IMR-90 (cell line): ENCODE measurements around the gene DDN. TPM values are rescaled to one million over a fixed set of nuclear protein-coding genes. Genes with fewer than 3 reads are reported as not detected.
A peak's percentile ranks its signal among the peaks of the same experiment; 100 is the strongest.

Experiments used
- ATAC-seq: fragments of 200-7000 bp; cut with Tn5 transposase; 2 replicates; pipeline ENCODE4 v1.9.1; 2020; ENCODE audit warnings: low read depth, mild to moderate bottlenecking, moderate library complexity
- BruUV-seq: library from RNA; stranded (reverse); fragments of 400-500 nt; replicated peaks from 2 replicates; lab custom pipeline; 2021; lab: Mats Ljungman, UMichigan
- CTCF ChIA-PET: fragments of 300-600 bp; formaldehyde crosslinking; extraction: SDS; loops from one replicate; lab custom pipeline; 2021; ENCODE audit warnings: antibody characterized with exemption; lab: Yijun Ruan, JAX
- POLR2A ChIA-PET: fragments of 300-600 bp; sonication (Branson Sonifier 250); formaldehyde crosslinking; loops from one replicate; lab custom pipeline; 2022; ENCODE audit warnings: antibody characterized with exemption; ENCODE audit not compliant: unreplicated experiment; lab: Charles Lee
- DNase-seq: peaks from one replicate; pipeline ENCODE4 v3.0.0; 2013
- H2AFZ ChIP-seq: replicated peaks from 2 replicates; pipeline ENCODE3; 2013; ENCODE audit warnings: low read length, mild to moderate bottlenecking; ENCODE audit not compliant: poor library complexity
- H2AK5ac ChIP-seq: 2 replicates; pipeline ENCODE4 v1.6.1; 2013; ENCODE audit warnings: low read depth, low read length, inconsistent platforms
- H2AK9ac ChIP-seq: replicated peaks from 2 replicates; pipeline ENCODE3; 2013; ENCODE audit warnings: mild to moderate bottlenecking, low read depth, low read length, moderate library complexity; ENCODE audit not compliant: poor library complexity
- H2BK120ac ChIP-seq: 2 replicates; pipeline ENCODE4 v1.6.1; 2013; ENCODE audit warnings: low read depth, low read length, inconsistent platforms
- H2BK15ac ChIP-seq: 3 replicates; pipeline ENCODE4 v1.6.1; 2013; ENCODE audit warnings: low read depth, low read length, inconsistent platforms
- H2BK20ac ChIP-seq: 2 replicates; pipeline ENCODE4 v1.6.1; 2013; ENCODE audit warnings: low read depth, mild to moderate bottlenecking, inconsistent platforms, low read length, moderate library complexity
- H2BK5ac ChIP-seq: 2 replicates; pipeline ENCODE4 v1.6.1; 2013; ENCODE audit warnings: mild to moderate bottlenecking, low read depth, low read length, inconsistent platforms; ENCODE audit not compliant: poor library complexity, severe bottlenecking
- H3K14ac ChIP-seq: replicated peaks from 2 replicates; pipeline ENCODE4 v1.6.1; 2013; ENCODE audit warnings: low read depth, low read length, inconsistent platforms
- H3K18ac ChIP-seq: 2 replicates; pipeline ENCODE4 v1.6.1; 2013; ENCODE audit warnings: low read depth, low read length, control low read depth
- H3K23ac ChIP-seq: 2 replicates; pipeline ENCODE4 v1.6.1; 2013; ENCODE audit warnings: low read depth, low read length, inconsistent platforms
- H3K27ac ChIP-seq: 2 replicates; pipeline ENCODE4 v1.5.1; 2013; ENCODE audit warnings: mild to moderate bottlenecking, control low read depth, low read length; ENCODE audit not compliant: insufficient read depth
- H3K27me3 ChIP-seq: 2 replicates; pipeline ENCODE4 v1.6.1; 2013; ENCODE audit warnings: low read length; ENCODE audit not compliant: control insufficient read depth, insufficient read depth
- H3K36me3 ChIP-seq: 2 replicates; pipeline ENCODE4 v1.6.1; 2013; ENCODE audit warnings: low read length, mixed read lengths; ENCODE audit not compliant: control insufficient read depth, insufficient read depth
- H3K4ac ChIP-seq: 2 replicates; pipeline ENCODE4 v1.6.1; 2013; ENCODE audit warnings: low read depth, low read length, inconsistent platforms
- H3K4me1 ChIP-seq: 2 replicates; pipeline ENCODE4 v1.6.1; 2013; ENCODE audit warnings: low read length, mixed read lengths; ENCODE audit not compliant: control insufficient read depth, insufficient read depth
- H3K4me2 ChIP-seq: 2 replicates; pipeline ENCODE4 v1.6.1; 2013; ENCODE audit warnings: low read depth, mild to moderate bottlenecking, control low read depth, low read length, moderate library complexity
- H3K4me3 ChIP-seq: 2 replicates; pipeline ENCODE4 v1.5.1; 2013; ENCODE audit warnings: low read depth, mild to moderate bottlenecking, control low read depth, low read length, moderate library complexity; ENCODE audit not compliant: insufficient read depth
- H3K56ac ChIP-seq: 2 replicates; pipeline ENCODE4 v1.6.1; 2013; ENCODE audit warnings: low read length, inconsistent platforms; ENCODE audit not compliant: insufficient read depth; ENCODE audit errors: extremely low read depth
- H3K79me1 ChIP-seq, 2 experiments: 2 replicates each; pipeline ENCODE4 v1.6.1; 2013; ENCODE audit warnings: low read length in 2 of 2, inconsistent platforms in 1 of 2, low read depth in 1 of 2
- H3K9ac ChIP-seq: 2 replicates; pipeline ENCODE4 v1.6.1; 2013; ENCODE audit warnings: low read depth, low read length, control low read depth
- H3K9me1 ChIP-seq: 2 replicates; pipeline ENCODE4 v1.6.1; 2013; ENCODE audit warnings: low read length, inconsistent platforms; ENCODE audit not compliant: insufficient read depth
- H3K9me3 ChIP-seq: 2 replicates; pipeline ENCODE4 v1.6.1; 2013; ENCODE audit warnings: low read length; ENCODE audit not compliant: control insufficient read depth, insufficient read depth
- H4K20me1 ChIP-seq: 2 replicates; pipeline ENCODE4 v1.6.1; 2013; ENCODE audit warnings: low read length, inconsistent platforms; ENCODE audit not compliant: insufficient read depth
- H4K5ac ChIP-seq: 2 replicates; pipeline ENCODE4 v1.6.1; 2013; ENCODE audit warnings: mild to moderate bottlenecking, low read depth, low read length, control low read depth
- H4K8ac ChIP-seq, 2 experiments: 2 replicates each; pipeline ENCODE4 v1.6.1; 2013; ENCODE audit warnings: low read depth in 2 of 2, low read length in 2 of 2, control low read depth in 1 of 2, inconsistent platforms in 1 of 2
- H4K91ac ChIP-seq: 2 replicates; pipeline ENCODE4 v1.6.1; 2013; ENCODE audit warnings: low read depth, low read length, inconsistent platforms; ENCODE audit not compliant: insufficient read depth
- CHD1 ChIP-seq: IDR thresholded peaks from 2 replicates; pipeline ENCODE4 v1.6.1; 2012; ENCODE audit warnings: low read depth, low read length, improper control_type of control experiment
- CTCF ChIP-seq: conservative IDR thresholded peaks from 2 replicates; pipeline ENCODE4 v1.5.1; 2012; ENCODE audit warnings: mild to moderate bottlenecking, low read depth, low read length, improper control_type of control experiment
- ELK1 ChIP-seq: fragments of 150-350 bp; IDR thresholded peaks from 2 replicates; pipeline ENCODE4 v1.6.1; 2016; ENCODE audit warnings: low read depth, mild to moderate bottlenecking, low read length, moderate library complexity, borderline replicate concordance
- FOS ChIP-seq: fragments of 150-350 bp; IDR thresholded peaks from 2 replicates; pipeline ENCODE4 v1.6.1; 2016; ENCODE audit warnings: low read depth, low read length
- MAZ ChIP-seq: IDR thresholded peaks from 2 replicates; pipeline ENCODE4 v1.6.1; 2012; ENCODE audit warnings: low read depth, mild to moderate bottlenecking, low read length, improper control_type of control experiment, moderate library complexity, borderline replicate concordance
- NFE2L2 ChIP-seq: fragments of 150-350 bp; IDR thresholded peaks from 2 replicates; pipeline ENCODE4 v1.6.1; 2016; ENCODE audit warnings: low read depth, mild to moderate bottlenecking, low read length
- POLR2A ChIP-seq: IDR thresholded peaks from 2 replicates; pipeline ENCODE4 v1.6.1; 2012; ENCODE audit warnings: mild to moderate bottlenecking, low read depth, low read length
- RAD21 ChIP-seq: IDR thresholded peaks from 2 replicates; pipeline ENCODE4 v1.6.1; 2012; ENCODE audit warnings: low read length, improper control_type of control experiment
- RCOR1 ChIP-seq: IDR thresholded peaks from 2 replicates; pipeline ENCODE4 v1.6.1; 2012; ENCODE audit warnings: mild to moderate bottlenecking, low read length, improper control_type of control experiment; ENCODE audit not compliant: insufficient replicate concordance
- SMC3 ChIP-seq: fragments of 150-350 bp; IDR thresholded peaks from 2 replicates; pipeline ENCODE4 v1.6.1; 2016; ENCODE audit warnings: low read depth, mild to moderate bottlenecking, antibody characterized with exemption, low read length, moderate library complexity
- USF2 ChIP-seq: fragments of 150-350 bp; IDR thresholded peaks from 2 replicates; pipeline ENCODE4 v1.6.1; 2017; ENCODE audit warnings: mild to moderate bottlenecking, antibody characterized with exemption, low read length, low read depth
- dilution Hi-C: fragments of 300-500 bp; cut with HindIII; formaldehyde crosslinking; loops from one replicate; pipeline ENCODE4 v1.14.3; 2018; ENCODE audit warnings: low sequenced_read_pairs; ENCODE audit not compliant: unreplicated experiment
- in situ Hi-C: fragments of 300-500 bp; cut with MboI; formaldehyde crosslinking; loops from 3 replicates; pipeline ENCODE4 v1.14.3; 2019; ENCODE audit warnings: low sequenced_read_pairs, inconsistent platforms, mixed read lengths
- intact Hi-C: fragments of 100-400 bp; cut with micrococcal nuclease; formaldehyde crosslinking; loops from 2 replicates; pipeline ENCODE4 v1.10.0; 2022
- polyA plus RNA-seq, 3 experiments: library from polyadenylated mRNA; depleted of rRNA; stranded (reverse); fragments of >200 nt; gene quantifications; 2 replicates each; pipeline ENCODE4 v1.2.3, GENCODE V29; 2012; ENCODE audit warnings: low replicate concordance in 1 of 3
- total RNA-seq: library from RNA; depleted of rRNA; stranded (reverse); fragments of >200 nt; gene quantifications from 2 replicates; pipeline ENCODE4 v1.2.3, GENCODE V29; 2012

The DDN gene
- total and polyA plus RNA-seq, 2 of the 4 experiments (the other 2 are of a cell fraction) = 0.18 to 0.21 TPM

GRCh38 chr12:48946205-48946604 is 53.0 kb downstream of the DDN start:
- dilution Hi-C loops (no loop called here), intact Hi-C loops (no loop called here), in situ Hi-C loops (no loop called here)
- Histone ChIP-seq H3K56ac (no peak overlapping the region), H3K79me1 (peaks cover 39 to 82% of the 10 kb centered on the region in 2 experiments), H3K14ac (no peak overlapping the region), H2AK9ac (no peak overlapping the region), H3K4ac (no peak overlapping the region), H2AK5ac (no peak overlapping the region), H3K4me3 (no peak overlapping the region), H3K23ac (no peak overlapping the region), H3K9ac (no peak overlapping the region), H3K4me1 (peaks cover 6% of the 10 kb centered on the region), H3K18ac (no peak overlapping the region), H3K9me3 (no peaks in the 10 kb centered on the region), H4K8ac (no peak overlapping the region), H3K27me3 (no peaks in the 10 kb centered on the region), H3K4me2 (no peak overlapping the region), H3K9me1 (peaks cover 15% of the 10 kb centered on the region; the same call in 1 of the 2 replicates), H4K20me1 (peaks cover 88% of the 10 kb centered on the region), H3K36me3 (peaks cover 4% of the 10 kb centered on the region), H2AFZ (no peak overlapping the region), H2BK15ac (no peak overlapping the region), H4K5ac (no peak overlapping the region), H2BK5ac (no peak overlapping the region), H2BK120ac (no peak overlapping the region), H3K27ac (no peak overlapping the region), H2BK20ac (no peak overlapping the region), H4K91ac (no peak overlapping the region)
- TF ChIP-seq USF2 (no peak), ELK1 (no peak), POLR2A (no peak), MAZ (no peak), RCOR1 (no peak), RAD21 (no peak), NFE2L2 (no peak), CTCF (no peak), FOS (no peak), CHD1 (no peak), SMC3 (no peak)
- CTCF ChIA-PET = no interaction called here
- DNase-seq (peak; percentile 72), ATAC-seq (peak; percentile 55)
- POLR2A ChIA-PET = no interaction called here
- BruUV-seq = no TSS peak
